Glomerular visceral epithelial cell (primary cell): ENCODE data around the gene CDKAL1.

Source experiments
- DNase-seq: peaks from one replicate; pipeline ENCODE4 v3.0.0-alpha.2; 2016; ENCODE audit errors: extremely low spot score

Gene CDKAL1

DNA sequence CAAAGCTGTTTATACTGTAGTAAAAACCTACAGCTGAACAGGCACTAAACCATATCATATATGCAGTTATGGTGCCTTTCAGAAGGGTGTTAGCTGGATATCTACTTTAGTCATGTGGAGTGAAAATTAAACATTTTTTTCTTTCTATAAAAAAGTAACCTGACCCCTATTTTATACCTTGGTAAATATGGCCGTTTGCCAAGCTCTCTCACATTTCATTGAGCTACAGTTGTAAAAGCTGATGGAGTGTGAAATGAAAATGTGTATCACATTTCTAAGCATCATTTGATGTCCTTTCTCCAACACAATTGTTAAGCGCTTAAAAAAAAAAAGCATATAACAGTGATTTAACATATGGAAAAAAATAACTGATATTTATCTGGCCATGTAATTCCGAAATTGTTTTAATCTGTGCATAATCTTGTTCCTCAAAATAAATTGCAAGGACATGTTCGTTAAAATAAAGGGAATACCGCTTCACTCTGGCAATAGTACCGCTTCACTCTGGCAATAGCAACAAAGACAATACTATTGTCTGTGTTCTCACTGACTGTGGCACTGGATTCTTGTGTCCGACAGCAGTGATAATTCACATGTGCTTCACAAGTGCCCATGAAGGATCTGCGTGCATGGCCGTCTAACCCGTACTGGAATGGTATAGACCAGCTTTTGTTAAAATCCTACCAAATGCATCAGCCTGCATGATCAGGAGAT lies 667.5 kb downstream of the CDKAL1 start:
- DNase-seq: peak; percentile 35

DNA sequence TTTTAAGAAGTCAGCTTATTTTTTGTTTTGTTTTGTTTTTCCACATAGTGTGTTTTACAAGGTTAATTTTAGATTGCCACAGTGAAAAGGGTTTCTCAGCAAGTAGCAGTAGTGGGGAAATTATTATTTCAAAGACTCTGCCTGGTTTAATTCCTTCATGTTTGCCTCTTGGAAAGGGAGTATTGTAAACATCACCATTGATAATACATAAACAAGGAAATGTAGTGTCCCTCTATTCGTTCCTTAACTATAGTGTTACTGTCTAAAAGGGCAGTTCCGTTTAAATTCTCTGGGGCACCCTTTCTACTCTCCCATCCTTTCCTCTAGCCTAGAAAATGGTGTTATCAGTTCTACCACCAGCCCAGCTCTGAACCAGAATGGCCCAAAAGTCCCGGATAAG lies 668.3 kb downstream of the CDKAL1 start:
- no peak for DNase-seq

DNA sequence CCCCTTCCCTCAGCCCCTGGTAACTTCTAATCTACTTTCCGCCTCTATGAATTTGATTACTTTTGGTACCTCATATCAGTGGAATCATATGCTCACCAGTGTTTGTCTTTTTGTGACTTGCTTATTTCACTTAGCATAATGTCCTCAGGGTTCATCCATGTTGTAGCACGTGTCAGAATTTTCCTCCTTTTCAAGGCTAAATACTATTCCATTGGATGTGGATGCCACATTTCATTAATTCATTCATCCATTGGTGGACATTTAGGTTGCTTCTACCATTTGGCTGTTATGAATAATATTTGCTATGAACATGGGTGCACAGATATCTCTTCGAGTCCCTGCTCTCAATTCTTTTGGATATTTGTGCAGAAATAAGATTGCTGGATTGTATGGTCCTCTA lies 670.7 kb downstream of the CDKAL1 start:
- DNase-seq: no peak

DNA sequence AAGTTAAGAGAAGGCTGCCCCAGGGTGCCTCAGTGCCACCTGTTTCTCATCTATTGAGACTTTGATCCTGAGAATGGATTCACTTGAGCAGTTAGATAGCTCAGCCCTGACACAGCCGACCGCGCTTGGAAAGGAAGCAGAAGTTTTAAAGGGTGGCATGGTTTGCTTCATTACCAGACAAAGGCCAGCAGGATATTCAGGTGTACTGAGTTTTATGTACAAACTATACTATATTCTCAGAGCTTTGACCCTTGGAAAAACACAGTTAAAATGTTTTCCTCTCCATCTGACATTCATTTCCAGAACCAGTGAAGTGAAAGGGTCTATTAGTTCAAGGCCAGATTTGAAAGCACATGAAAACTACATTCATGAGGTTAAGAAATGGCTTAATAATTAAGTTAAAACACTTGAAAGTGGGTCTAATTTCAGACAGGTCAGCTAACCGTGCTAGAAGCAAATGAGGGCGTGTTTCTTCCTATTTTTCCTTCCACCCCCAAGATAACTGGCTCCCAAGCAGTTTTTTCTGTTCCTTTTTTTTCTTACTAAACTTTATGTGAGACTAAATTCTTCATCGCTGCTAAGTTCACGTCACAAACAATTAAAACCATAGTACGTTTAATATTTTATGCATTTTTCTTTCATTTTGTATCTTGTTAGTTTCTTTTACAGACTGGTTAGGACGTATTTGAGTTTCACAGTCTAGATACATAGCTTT lies 674.0 kb downstream of the CDKAL1 start:
- DNase-seq: peak; percentile 8

DNA sequence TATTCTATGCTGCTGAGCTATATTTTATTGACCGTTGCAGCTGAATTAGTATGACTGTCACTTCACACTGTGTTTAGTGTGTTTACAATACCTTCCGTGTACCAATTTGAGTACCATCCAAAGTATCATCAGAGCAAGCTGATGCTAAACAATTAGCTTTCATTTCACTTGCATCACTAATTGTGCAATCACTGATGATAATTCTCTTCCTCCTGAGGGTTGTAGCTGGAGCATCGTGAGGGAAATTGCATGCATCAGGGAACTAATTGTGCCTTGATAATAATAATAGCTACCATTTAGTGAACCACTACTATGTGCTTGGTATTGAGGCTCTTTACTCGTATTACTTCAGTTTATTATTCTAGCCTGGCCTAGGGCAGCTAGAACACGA lies 674.5 kb downstream of the CDKAL1 start:
- DNase-seq: no peak

DNA sequence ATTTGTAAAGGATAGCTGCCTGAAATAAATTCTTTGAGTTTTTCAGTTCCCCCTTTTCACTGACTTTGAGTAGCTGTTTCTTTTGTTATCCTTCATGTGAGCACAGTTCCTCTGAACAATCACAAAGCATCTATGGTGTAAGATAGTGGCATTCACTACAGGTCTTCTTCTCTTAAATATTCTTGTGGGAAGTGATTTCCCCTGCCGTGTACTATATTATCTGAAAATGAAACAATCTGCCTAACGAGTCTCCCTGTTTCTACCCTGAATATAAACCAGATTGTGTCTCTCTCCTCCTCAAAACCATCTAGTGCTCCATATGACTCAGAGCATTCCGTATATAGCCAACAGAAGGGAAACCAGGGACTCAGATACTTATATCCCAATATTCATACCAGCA lies 679.2 kb downstream of the CDKAL1 start:
- no peak for DNase-seq

DNA sequence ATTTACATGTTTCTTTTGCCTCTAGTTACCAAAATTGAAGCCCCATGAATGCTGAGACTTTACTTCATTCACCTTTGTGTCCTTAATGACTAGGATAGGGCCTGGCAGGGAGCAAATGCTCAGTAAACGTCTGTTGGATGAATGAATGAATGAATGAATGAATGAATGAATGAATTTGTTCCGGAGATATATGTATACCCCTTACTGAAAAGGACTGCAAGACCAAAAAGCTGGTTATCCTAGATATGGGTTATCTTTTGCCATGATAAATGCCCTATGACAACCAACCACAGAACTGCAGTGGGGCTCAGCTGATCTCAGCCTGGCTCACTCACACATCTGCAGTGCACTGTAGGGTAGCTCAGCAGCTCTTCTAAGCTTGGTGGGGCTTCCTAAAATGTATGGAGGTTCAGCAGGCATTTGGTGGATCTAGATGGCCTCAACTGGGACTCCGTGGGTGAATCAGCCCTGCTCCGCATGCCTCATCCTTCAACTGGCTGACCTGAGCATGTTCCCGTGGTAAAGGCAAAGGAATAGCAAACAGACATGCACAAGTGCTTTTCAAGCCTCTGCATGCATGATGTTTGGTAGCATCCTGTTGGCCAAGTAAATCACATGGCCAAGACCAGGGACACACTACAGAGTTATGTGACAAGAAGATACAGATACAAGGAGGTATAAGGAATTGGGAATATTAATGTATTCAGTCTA lies 680.6 kb downstream of the CDKAL1 start:
- DNase-seq: no peak

DNA sequence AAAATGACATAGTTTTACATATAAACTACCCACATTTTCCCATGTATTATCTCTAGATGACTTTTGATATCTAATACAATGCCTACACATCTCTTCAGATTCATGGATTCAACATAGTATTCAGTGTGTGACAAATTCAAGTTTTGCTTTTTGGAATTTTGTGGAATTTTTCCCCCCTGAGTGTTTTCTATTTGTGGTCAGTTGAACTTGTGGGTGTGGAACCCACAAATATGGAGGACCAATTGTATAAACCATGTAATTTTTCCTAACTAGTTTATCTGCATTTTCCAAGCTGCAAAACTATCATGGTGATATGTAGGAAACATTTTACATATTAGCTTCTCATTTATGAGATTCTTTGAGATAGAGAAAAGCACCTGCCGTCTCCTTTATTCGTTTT lies 685.0 kb downstream of the CDKAL1 start:
- no peak for DNase-seq

DNA sequence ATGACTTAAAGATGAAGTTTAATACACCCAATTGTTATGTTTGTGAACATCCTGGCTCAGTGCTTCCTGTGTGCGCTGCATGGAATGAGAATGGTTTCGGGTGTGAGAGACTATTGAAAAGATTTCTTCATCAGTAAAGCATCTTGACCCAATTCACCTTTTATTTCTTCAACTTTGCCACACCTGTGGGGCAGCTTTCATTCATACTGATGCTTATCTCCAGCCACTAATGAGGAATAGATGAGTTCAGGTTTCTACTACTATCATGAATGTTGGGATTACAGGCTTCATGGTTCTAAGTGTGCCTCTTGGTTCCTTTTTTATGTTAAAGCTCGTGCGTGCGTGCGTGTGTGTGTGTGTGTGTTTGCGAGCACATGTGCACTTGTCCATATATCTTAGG lies 685.6 kb downstream of the CDKAL1 start:
- no peak for DNase-seq

DNA sequence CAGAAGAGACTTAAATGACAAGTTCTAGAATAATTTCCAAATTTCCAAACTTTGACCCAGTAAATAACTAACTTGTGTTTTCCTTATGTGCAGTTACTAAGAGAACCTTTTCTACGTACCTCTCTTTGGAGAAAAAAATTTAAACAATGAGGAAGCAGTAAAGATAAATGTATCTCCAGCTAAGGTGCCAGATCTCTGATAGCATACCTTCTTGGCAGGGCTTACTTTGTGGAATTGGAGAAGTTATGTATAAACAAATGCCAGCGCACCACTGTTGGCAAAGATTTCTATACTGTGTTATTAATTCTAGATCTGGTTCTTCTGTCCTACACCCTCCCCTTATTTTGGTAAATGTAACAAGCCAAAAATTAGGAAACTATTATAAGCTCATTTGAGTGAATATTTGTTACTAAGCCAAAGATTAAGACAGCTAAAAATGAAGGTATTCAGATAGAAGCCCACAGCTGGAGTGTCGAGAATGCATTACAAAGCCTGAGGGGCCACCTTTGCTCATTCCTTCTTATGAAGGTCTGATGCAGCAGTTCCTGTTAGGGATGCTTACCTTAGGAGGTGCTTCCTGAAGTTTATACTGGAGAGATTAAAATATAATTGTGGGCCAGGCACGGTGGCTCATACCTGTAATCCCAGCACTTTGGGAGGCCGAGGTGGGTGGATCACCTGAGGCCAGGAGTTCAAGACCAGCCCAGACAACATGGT lies 686.2 kb downstream of the CDKAL1 start:
- DNase-seq: no peak

DNA sequence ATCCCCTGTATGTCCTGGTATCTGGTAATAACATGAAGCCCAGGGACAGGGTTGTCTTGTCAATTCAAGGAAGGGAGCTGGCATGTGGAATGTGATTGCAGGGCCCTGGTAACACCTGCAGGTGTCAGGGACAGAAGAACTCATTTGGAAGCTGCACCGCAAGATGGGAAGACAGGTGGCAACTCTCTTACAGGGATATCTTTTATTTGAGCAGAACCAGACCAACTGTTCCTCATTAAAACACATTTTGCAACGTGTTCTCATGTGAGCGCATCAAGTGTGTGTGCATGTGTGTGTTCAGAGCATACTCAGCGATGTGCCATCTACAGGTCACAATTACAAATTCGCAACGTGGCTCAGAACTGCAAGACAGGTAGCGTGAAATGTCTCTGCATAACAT lies 688.4 kb downstream of the CDKAL1 start:
- no peak for DNase-seq

DNA sequence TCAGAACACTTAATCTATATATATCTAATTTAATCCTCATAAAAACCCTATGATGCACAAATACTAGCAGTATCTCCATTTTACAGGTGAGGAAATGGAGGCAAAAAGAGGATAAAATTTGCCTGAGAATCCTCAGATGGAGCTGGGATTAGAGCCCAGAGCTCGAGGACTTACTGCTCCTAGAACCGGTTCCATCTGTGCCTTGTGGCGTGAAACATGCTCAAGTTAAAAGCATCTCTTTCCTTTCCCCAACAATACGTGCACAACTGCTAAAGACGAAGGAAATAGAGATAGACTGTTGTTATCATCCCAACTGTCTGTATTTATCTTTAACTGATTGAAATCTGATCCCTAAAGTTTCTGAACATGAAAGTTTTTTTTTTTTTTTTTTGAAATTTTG lies 691.7 kb downstream of the CDKAL1 start:
- no peak for DNase-seq

DNA sequence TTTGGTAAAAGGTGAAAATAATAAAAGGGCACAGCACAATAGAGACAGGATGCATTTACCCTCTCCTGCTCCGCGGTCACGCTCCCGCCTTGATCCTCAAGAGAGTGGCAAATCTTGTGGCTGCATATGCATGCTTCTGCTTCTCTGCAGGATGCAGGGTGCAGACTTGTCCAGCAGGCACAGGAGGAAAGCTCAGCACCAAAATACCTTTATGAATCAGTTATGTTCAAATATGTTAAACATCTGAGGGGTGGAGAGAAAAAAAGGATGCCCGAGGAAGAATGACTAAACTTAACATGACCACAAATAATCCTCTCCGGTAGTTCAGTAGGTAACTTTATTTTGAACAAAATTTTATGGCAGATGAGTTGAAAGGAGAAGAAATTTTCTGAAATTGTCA lies 693.2 kb downstream of the CDKAL1 start:
- peak; percentile 16 for DNase-seq

DNA sequence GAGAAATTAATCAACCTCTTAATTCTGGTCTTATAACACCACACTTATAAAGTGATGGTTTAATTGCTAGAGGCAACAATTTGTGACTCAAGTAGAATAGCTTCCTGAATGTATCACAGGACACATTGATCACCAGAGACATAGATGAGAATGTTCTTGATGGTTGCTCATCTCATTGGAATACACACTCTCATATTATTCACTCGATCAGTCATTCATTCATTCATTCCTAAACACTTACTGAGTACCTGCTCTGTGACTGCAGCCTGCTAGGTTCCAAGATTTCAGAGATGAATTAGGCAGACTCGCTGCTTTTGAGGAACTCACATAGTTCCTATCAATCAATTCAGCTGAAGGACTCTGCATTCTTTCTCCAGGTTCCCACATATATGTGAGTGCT lies 694.2 kb downstream of the CDKAL1 start:
- no peak for DNase-seq

DNA sequence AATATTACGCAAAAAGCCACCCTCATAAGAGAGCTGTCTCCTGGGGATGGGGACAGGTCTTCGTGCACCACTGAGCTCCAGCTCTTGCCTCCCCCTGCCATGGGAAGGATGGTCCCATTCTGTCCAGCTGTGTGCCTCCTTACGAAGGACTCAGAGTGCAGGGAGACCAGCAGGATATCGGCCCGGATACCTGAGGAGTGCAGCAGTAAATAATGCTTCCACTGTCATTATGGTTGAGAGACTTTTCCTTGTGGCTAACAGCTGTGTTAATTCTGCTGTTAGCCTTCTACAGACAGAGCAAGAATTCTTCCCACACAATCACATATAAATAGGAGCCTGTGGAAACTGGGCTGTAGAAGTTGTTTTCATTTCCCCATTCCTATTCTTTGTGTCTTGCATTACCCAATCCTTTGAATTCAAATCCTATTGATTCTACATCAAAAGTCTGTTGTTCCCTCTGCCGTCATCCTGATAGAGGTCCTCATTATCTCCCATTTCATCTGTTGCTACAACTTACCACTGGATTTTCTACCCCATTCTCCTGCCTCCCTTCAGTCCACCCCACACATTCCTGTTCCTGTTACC lies 694.7 kb downstream of the CDKAL1 start:
- no peak for DNase-seq

DNA sequence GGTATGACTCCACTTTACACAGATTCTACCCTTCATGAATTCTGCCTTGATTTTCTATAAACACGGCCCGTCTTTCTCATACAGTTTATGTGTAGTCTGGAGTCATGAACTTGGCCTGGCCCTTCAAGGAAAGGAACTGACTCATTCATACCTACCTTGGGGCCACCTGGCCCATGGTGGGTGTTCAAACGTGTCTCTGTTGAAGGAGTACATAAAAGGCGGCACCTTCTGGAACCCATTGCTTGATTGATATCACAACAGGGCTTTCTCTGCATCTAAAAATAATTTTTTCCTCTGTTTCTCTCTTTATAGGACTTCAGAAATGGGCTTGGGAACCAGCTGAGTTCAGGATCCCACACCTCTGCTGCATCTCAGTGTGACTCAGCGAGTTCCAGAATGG lies 696.3 kb downstream of the CDKAL1 start:
- DNase-seq: no peak

DNA sequence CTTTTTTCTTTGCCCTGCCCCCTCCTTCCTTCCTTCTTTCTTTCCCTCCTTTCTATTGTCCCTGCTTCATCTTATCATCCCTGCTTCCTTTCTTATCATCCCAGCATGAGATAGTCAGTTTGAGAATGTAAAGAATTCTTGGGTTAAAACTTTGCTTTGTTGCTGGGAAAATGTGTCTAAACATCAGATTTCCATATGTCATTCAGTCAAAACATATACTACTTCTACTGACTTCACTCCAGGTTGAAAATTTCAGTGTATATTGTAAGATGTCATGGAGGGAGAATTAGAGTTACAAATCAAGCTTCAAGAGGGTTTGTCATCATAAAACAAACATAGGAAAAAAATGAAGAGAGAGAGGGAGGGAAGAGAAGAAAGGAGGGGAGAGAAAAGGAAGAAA lies 700.9 kb downstream of the CDKAL1 start:
- no peak for DNase-seq

DNA sequence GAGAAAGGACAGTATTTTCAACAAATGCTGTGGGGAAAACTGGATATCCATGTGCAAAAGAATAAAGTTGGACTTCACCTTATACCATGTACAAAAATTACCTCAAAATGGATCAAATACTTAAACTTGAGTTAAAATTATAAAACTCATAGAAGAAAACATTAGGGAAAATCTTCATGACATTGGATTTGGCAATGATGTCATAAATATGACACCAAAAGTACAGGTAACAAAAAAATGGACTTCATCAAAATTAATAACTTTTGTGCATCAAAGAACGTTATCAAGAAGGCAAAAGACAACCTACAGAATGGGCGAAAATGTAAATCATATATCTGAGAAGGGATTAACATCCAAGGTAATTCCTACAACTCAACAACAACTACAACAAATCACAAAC lies 704.0 kb downstream of the CDKAL1 start:
- no peak for DNase-seq

DNA sequence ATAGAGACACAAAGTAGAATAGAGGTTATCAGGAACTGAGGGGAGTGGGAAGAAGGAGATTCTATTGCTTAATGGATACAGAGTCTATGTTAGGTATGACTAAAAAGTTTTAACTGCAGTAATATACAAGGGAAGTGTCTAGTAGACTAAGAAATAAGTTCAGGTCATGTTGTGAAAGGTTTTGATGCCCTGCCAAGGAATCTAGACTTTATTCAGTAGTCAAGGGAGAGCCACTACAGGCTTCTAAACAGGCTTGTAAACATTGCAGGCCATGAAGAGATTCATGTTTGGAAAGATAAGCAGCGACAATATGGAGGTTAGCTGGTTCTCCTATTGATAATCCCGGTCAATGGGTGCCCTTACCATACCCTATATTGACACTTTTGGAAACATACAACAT lies 706.5 kb downstream of the CDKAL1 start:
- no peak for DNase-seq

DNA sequence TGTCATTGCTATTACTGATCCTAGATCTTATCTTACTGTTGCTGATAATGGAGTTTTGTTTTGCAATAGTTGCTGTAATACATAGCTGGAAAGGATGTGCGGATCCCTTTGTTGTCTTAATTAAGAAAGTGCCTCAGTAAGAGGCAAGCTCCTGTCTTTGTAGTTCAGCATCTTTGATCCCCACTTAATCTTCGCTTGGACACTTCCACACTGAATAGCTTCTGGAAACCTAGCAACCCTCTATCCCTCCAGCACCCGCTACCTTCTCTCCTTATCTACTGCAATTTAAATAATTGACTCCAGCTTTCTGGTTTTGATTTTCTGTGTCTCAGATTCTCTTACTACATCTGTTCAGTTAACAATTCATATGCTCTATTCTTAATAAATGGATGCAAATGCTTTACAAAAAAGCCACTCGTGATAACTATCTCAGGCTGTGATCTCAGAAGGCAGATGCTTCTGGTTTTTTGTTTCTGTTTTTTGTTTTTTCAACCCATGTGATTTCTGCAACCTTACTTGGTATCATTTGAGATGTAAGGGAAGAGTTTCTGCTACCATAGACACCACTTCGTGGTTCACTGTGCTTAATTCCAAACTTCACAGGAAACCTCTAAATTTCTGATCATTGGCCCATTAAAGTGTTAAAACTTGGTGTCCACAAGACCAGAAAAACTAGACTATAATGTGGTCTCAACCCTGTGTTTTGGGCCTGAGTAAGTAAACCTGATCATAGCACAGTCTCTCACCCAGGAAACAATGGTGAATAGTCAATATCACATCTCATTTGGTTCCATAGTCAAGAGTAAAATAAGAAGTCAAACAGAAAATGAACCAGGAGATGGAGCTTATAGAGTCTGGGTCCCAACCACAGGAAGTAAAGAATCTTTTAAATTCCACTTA lies 707.2 kb downstream of the CDKAL1 start:
- DNase-seq: no peak

DNA sequence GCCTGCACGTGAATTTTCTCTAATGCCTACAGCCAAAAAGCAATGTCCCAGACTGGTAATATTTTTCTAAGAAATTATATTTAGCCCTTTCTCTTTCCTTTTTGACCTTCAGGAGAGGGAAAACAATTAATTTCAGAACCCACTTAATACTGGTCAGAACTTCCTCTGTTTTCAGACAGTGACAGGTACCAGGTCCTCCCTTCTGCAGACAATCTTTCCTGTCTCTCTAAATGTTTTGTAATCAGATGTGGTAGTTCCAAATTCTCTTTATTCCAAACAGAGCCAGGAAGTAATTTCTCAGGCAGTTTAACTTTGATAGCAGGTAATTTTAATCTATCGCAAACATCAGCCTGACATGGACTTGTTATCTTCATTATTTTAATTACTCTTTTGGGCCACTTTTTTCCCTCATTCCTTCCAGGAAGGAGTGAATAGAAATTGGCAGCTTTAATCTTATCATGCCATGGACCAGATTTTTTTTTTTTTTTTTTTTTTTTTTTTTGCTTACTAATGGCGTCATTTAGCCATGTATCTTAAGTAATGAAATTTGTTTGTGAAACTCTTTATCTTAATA lies 710.7 kb downstream of the CDKAL1 start:
- no peak for DNase-seq
